Skeletal muscle tissue (tissue), 5 donors: ENCODE results near the gene TMEM145. TPM values are rescaled to one million over a fixed set of nuclear protein-coding genes. Genes with fewer than 3 reads are reported as not detected.

Experiments
- H3K27ac ChIP-seq: one replicate; pipeline ENCODE4 v1.7.0; 2013; ENCODE audit warnings: mild to moderate bottlenecking, low read depth, low read length, inconsistent platforms
- H3K27me3 ChIP-seq, 3 donors: one replicate each; pipeline ENCODE4 v1.7.0; 2013; ENCODE audit warnings: low read length in 3 of 3; ENCODE audit not compliant: control insufficient read depth in 3 of 3, insufficient read depth in 3 of 3
- H3K36me3 ChIP-seq, 3 donors: one replicate each; pipeline ENCODE4 v1.7.0; 2013; ENCODE audit warnings: low read length in 3 of 3; ENCODE audit not compliant: control insufficient read depth in 3 of 3, insufficient read depth in 3 of 3
- H3K4me1 ChIP-seq, 3 donors: one replicate each; pipeline ENCODE4 v1.7.0; 2013; ENCODE audit warnings: low read length in 3 of 3, mild to moderate bottlenecking in 3 of 3; ENCODE audit not compliant: control insufficient read depth in 3 of 3, insufficient read depth in 3 of 3
- H3K4me3 ChIP-seq, 3 donors: one replicate each; pipeline ENCODE4 v1.7.0; 2013; ENCODE audit warnings: low read length in 3 of 3
- H3K9ac ChIP-seq, 3 donors: one replicate each; pipeline ENCODE4 v1.7.0; 2013; ENCODE audit warnings: low read length in 3 of 3, mild to moderate bottlenecking in 3 of 3, moderate library complexity in 2 of 3, low read depth in 1 of 3
- H3K9me3 ChIP-seq, 3 donors: one replicate each; pipeline ENCODE4 v1.7.0; 2013; ENCODE audit warnings: low read length in 3 of 3; ENCODE audit not compliant: control insufficient read depth in 3 of 3
- small RNA-seq: library from RNA; depleted of rRNA; stranded (forward); fragments of <200 nt; gene quantifications from one replicate; pipeline ENCODE3, GENCODE V24; 2014
- total RNA-seq: library from RNA; depleted of rRNA; stranded (reverse); fragments of >200 nt; gene quantifications from one replicate; pipeline ENCODE4 v1.2.3, GENCODE V29; 2014
- donor health status: Osteomylitis.

TMEM145 gene
- total RNA-seq, 1 donor from 2014 or later: 0.52 TPM

GRCh38 chr19:42368360-42368759 lies 55.3 kb downstream of the TMEM145 start:
- Histone ChIP-seq H3K9me3 (peaks cover 0 to 3% (median 0%) of the 10 kb centered on the region in 3 donors), H3K9ac (no peak overlapping the region), H3K36me3 (peaks cover 13 to 21% (median 18%) of the 10 kb centered on the region in 3 donors), H3K4me3 (no peak overlapping the region), H3K27ac (no peak overlapping the region), H3K4me1 (peaks cover 16 to 30% (median 17%) of the 10 kb centered on the region in 3 donors), H3K27me3 (no peaks in the 10 kb centered on the region)

GRCh38 chr19:42368765-42369164 lies 55.7 kb downstream of the TMEM145 start:
- no peak overlapping the region for H3K27ac ChIP-seq
- no peak overlapping the region for H3K4me3 ChIP-seq
- H3K9ac ChIP-seq: no peak overlapping the region
- peaks cover 16 to 30% (median 17%) of the 10 kb centered on the region in 3 donors for H3K4me1 ChIP-seq
- H3K9me3 ChIP-seq: peaks cover 0 to 3% (median 0%) of the 10 kb centered on the region in 3 donors
- H3K27me3 ChIP-seq: no peaks in the 10 kb centered on the region
- peaks cover 11 to 18% (median 14%) of the 10 kb centered on the region in 3 donors for H3K36me3 ChIP-seq

- Histone ChIP-seq H3K36me3 (peaks cover 8 to 11% (median 8%) of the 10 kb centered on the region in 3 donors), H3K4me1 (peaks cover 15 to 23% (median 17%) of the 10 kb centered on the region in 3 donors), H3K27me3 (no peaks in the 10 kb centered on the region), H3K4me3 (no peak overlapping the region), H3K9ac (no peak overlapping the region), H3K9me3 (no peaks in the 10 kb centered on the region), H3K27ac (no peak overlapping the region)
Measured at GRCh38 chr19:42369433-42370067, 56.4 kb downstream of the TMEM145 start.

GRCh38 chr19:42370068-42370520 lies 57.0 kb downstream of the TMEM145 start:
- Histone ChIP-seq H3K27me3 (no peaks in the 10 kb centered on the region), H3K36me3 (peaks cover 9 to 14% (median 13%) of the 10 kb centered on the region in 3 donors), H3K9ac (no peak overlapping the region), H3K4me3 (no peak overlapping the region), H3K9me3 (no peaks in the 10 kb centered on the region), H3K27ac (no peak overlapping the region), H3K4me1 (peaks cover 10 to 17% (median 13%) of the 10 kb centered on the region in 3 donors)

GRCh38 chr19:42370626-42371175 lies 57.6 kb downstream of the TMEM145 start:
- Histone ChIP-seq H3K36me3 (peaks cover 13 to 15% (median 14%) of the 10 kb centered on the region in 3 donors), H3K27me3 (no peaks in the 10 kb centered on the region), H3K27ac (no peak overlapping the region), H3K4me3 (no peak overlapping the region), H3K9me3 (no peaks in the 10 kb centered on the region), H3K4me1 (peaks cover 7 to 13% (median 11%) of the 10 kb centered on the region in 3 donors), H3K9ac (no peak overlapping the region)

Small RNA genes lying within 50 kb of the gene (small RNA-seq; reads per million reads assigned to genes)
- not detected for gene MIR8077

Other genes with a start within 250 kb of the TMEM145 start
- 1.0 TPM for gene GRIK5, start 243.1 kb upstream of the TMEM145 start, total RNA-seq
- 7.8 TPM for gene ZNF574, start 237.1 kb upstream of the TMEM145 start, total RNA-seq
- gene POU2F2, start 180.9 kb upstream of the TMEM145 start, total RNA-seq: 0.52 TPM
- 21.4 TPM for gene DEDD2, start 95.6 kb upstream of the TMEM145 start, total RNA-seq
- 7.8 TPM for gene ZNF526, start 93.0 kb upstream of the TMEM145 start, total RNA-seq
- gene GSK3A, start 70.7 kb upstream of the TMEM145 start, total RNA-seq: 5.2 TPM
- 12.0 TPM for gene ERF, start 58.2 kb upstream of the TMEM145 start, total RNA-seq
- gene CIC, start 44.1 kb upstream of the TMEM145 start, total RNA-seq: 10.4 TPM
- gene PRR19, start 11.2 kb upstream of the TMEM145 start, total RNA-seq: not detected
- 29.2 TPM for gene PAFAH1B3, start 10.7 kb upstream of the TMEM145 start, total RNA-seq
- gene MEGF8, start 12.3 kb downstream of the TMEM145 start, total RNA-seq: 17.2 TPM
- not detected for gene CNFN, start 77.0 kb downstream of the TMEM145 start, total RNA-seq
- gene LIPE, start 114.1 kb downstream of the TMEM145 start, total RNA-seq: 8.9 TPM
- not detected for gene CXCL17, start 129.6 kb downstream of the TMEM145 start, total RNA-seq
- gene CEACAM1, start 215.2 kb downstream of the TMEM145 start, total RNA-seq: 0.52 TPM